Measurements from ENCODE around the gene IKZF4.

IKZF4 gene

GRCh38 chr12:56081393-56082347, 60.8 kb downstream of the IKZF4 start:
- in situ Hi-C loops (cut with MboI; ENCODE audit: low sequenced_read_pairs), result no loop called here

GRCh38 chr12:56082382-56082781, 61.5 kb downstream of the IKZF4 start:
- in situ Hi-C loops (cut with MboI; ENCODE audit: low sequenced_read_pairs), result no loop called here

- in situ Hi-C loops (cut with MboI; ENCODE audit: low sequenced_read_pairs), result no loop called here
These were observed 62.1 kb downstream of the IKZF4 start for GRCh38 chr12:56082967-56083366.

GRCh38 chr12:56084958-56085543, 64.2 kb downstream of the IKZF4 start:
- in situ Hi-C loops (cut with MboI; ENCODE audit: low sequenced_read_pairs), result no loop called here

- in situ Hi-C loops (cut with MboI; ENCODE audit: low sequenced_read_pairs), result no loop called here
These were observed 65.3 kb downstream of the IKZF4 start for GRCh38 chr12:56086096-56086495.

- in situ Hi-C loops (cut with MboI; ENCODE audit: low sequenced_read_pairs), result no loop called here
These were observed 65.8 kb downstream of the IKZF4 start for GRCh38 chr12:56086608-56087007.

GRCh38 chr12:56087220-56087619, 66.4 kb downstream of the IKZF4 start:
- in situ Hi-C loops (cut with MboI; ENCODE audit: low sequenced_read_pairs), result no loop called here
